ENCODE measurements around the gene TTLL5. TPM values are rescaled to one million over a fixed set of nuclear protein-coding genes. Genes with fewer than 3 reads are reported as not detected.

Gene TTLL5
- total RNA-seq, 4 donors from 2014 or later, result 14.2 to 27.1 (median 21.2) TPM

DNA sequence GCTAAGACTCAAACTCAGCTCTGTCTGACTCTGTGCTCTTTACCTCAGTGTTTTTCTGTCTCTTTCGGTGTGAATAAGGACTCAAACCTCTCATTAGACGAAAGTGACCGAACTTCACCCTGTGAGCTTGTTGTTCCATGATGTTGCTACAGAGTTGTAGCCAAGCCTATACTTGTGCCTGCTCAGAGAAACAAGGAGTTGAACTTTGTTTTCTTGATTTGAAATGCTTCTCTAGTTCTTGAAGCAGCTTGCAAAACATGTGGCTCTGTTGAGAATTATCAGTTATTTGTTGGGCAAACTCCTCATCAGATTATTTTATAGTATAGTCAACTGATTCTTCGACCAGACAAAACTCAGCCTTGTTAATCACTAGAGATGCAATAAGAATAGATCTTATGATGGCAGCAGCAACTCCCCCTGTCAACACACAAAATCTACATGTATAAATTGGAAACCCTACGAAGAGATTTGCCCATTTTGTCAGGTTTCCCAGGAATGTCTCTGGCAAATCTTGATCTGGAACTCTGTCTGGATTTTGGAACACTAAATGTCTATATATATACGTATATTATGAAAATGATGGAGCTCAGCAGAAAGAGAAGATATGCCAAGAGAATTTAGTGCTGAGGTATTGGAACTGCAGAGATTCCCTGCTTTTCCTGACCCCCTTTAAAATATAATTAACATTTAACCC lies 146.8 kb downstream of the TTLL5 start:
- TF ChIP-seq, protein P1, sequence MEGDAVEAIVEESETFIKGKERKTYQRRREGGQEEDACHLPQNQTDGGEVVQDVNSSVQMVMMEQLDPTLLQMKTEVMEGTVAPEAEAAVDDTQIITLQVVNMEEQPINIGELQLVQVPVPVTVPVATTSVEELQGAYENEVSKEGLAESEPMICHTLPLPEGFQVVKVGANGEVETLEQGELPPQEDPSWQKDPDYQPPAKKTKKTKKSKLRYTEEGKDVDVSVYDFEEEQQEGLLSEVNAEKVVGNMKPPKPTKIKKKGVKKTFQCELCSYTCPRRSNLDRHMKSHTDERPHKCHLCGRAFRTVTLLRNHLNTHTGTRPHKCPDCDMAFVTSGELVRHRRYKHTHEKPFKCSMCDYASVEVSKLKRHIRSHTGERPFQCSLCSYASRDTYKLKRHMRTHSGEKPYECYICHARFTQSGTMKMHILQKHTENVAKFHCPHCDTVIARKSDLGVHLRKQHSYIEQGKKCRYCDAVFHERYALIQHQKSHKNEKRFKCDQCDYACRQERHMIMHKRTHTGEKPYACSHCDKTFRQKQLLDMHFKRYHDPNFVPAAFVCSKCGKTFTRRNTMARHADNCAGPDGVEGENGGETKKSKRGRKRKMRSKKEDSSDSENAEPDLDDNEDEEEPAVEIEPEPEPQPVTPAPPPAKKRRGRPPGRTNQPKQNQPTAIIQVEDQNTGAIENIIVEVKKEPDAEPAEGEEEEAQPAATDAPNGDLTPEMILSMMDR (IDR thresholded peaks at IDR 0.05), result no peak
- TF ChIP-seq POLR2A (IDR thresholded peaks at IDR 0.05), result no peak
- WGBS, 2 donors, result 94 to 96% methylated on average over 6 of the region's 6 CpGs
- Histone ChIP-seq H3K27ac (no peak overlapping the region), H3K27me3 (no peaks in the 10 kb centered on the region), H3K4me3 (no peak overlapping the region), H3K4me1 (no peaks in the 10 kb centered on the region), H3K9me3 (no peaks in the 10 kb centered on the region), H3K36me3 (peaks cover 0 to 45% (median 0%) of the 10 kb centered on the region in 3 donors)
- no peak for DNase-seq
- intact Hi-C loops (cut with DNase I), result no loop called here

- intact Hi-C loops (cut with DNase I), result no loop called here
- WGBS, 2 donors, result 78 to 79% methylated on average over 7 of the region's 7 CpGs
Observed at GRCh38 chr14:75811136-75811829, 150.2 kb downstream of the TTLL5 start.

DNA sequence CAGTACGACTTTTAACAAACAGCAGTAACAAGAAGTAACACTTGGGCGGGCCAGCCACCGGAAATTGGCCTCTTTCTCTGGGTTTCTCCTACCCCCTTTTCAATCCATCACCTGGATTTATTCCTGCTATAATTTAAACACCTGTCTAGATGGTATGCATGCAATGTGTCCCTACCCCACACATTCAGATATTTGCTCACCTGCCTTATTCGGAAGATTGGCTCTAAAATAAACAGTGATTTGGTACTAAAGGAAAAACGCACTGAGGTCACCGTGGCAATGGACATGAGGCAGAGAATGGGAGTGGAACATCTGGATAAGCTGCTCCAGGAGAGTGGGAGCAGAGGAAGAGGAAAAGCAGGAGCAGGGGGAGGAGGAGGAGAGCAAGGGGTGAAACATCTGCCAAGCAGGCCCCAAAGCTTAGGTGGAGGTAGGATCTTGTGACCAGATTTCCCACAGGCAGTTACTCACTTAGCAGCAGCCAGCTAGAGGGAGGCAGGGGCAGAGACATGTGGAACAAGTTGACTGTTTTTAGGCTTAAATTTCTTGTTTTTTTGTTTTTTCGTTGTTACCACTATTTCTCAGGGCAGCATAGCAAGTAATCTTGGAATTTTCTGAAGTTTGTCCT lies 150.9 kb downstream of the TTLL5 start:
- no peak for TF ChIP-seq POLR2A (IDR thresholded peaks at IDR 0.05)
- TF ChIP-seq, protein P1 (IDR thresholded peaks at IDR 0.05), result no peak
- Histone ChIP-seq H3K27me3 (no peaks in the 10 kb centered on the region), H3K36me3 (peaks cover 0 to 54% (median 0%) of the 10 kb centered on the region in 3 donors), H3K4me1 (no peaks in the 10 kb centered on the region), H3K9me3 (no peaks in the 10 kb centered on the region), H3K4me3 (no peak overlapping the region), H3K27ac (no peak overlapping the region)
- 70 to 84% methylated on average over 7 of the region's 7 CpGs for WGBS, 2 donors
- intact Hi-C loops (cut with DNase I), result no loop called here
- DNase-seq, result no peak

More at GRCh38 chr14:75811136-75811829, 150.2 kb downstream of the TTLL5 start:
- no peak for TF ChIP-seq POLR2A (IDR thresholded peaks at IDR 0.05)
- TF ChIP-seq, protein P1 (IDR thresholded peaks at IDR 0.05), result no peak
- DNase-seq, result no peak
- no peaks in the 10 kb centered on the region for H3K27me3 ChIP-seq
- peaks cover 0 to 58% (median 0%) of the 10 kb centered on the region in 3 donors for H3K36me3 ChIP-seq
- no peak overlapping the region for H3K4me3 ChIP-seq
- H3K27ac ChIP-seq, result no peak overlapping the region
- no peaks in the 10 kb centered on the region for H3K4me1 ChIP-seq
- H3K9me3 ChIP-seq, result no peaks in the 10 kb centered on the region

DNA sequence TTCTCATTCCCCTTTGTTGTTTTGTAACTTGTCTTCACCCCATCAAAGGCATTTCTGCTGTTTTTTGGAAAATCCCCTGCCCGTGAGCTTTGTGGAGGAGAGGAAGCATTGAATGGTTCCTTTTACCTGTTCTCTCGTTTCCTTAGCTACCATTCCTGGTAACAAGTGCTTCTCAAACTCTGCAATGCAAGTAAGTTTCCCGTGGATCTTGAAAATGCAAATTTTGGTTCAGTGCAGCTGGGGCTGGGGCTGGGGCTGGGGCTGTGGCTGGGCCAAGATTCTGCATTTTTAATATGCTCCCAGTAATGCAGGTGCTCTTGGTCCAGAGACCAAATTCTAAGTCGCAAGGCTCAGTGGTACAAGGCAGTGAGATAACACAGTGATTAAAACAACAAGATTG lies 151.6 kb downstream of the TTLL5 start:
- intact Hi-C loops (cut with DNase I), result no loop called here
- Histone ChIP-seq H3K4me3 (no peak overlapping the region), H3K9me3 (no peaks in the 10 kb centered on the region), H3K4me1 (no peaks in the 10 kb centered on the region), H3K36me3 (peaks cover 0 to 48% (median 0%) of the 10 kb centered on the region in 3 donors), H3K27me3 (no peaks in the 10 kb centered on the region), H3K27ac (no peak overlapping the region)
- DNase-seq, result no peak
- 70 to 82% methylated on average over 4 of the region's 4 CpGs for WGBS, 2 donors
- TF ChIP-seq, protein P1 (IDR thresholded peaks at IDR 0.05), result no peak
- TF ChIP-seq POLR2A (IDR thresholded peaks at IDR 0.05), result no peak

DNA sequence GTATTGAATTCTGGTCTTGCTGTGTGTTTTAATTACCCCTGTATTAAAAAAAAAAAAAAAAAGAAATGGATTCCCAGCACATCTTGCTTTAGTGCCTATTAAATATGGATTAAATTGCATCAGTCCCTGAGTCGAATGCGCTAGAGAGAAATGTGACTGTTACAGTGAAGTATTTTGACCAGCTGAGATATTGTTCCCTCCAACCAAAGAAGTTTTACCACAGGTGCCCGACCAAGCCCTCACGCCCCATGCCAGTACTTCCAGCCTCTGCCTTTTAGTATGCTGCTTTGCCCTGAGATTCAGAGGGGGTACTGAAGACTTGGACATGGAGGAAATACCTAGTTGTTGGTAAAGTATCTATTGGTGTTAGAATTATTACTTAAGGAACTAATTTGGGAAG lies 159.7 kb downstream of the TTLL5 start:
- WGBS, 2 donors, result 89 to 95% methylated on average over 4 of the region's 4 CpGs
- peaks cover 0 to 40% (median 9%) of the 10 kb centered on the region in 3 donors for H3K4me1 ChIP-seq

More for the DNA sequence above, 159.7 kb downstream of the TTLL5 start:
- no peak for DNase-seq
- Histone ChIP-seq H3K9me3 (no peaks in the 10 kb centered on the region), H3K36me3 (peaks cover 0 to 30% (median 0%) of the 10 kb centered on the region in 3 donors), H3K4me3 (no peak overlapping the region), H3K27me3 (no peaks in the 10 kb centered on the region), H3K27ac (no peak overlapping the region)
- intact Hi-C loops (cut with DNase I), result no loop called here
- no peak for TF ChIP-seq POLR2A (IDR thresholded peaks at IDR 0.05)
- TF ChIP-seq, protein P1 (IDR thresholded peaks at IDR 0.05), result no peak
